ENCODE data around the gene NALCN.

DNA sequence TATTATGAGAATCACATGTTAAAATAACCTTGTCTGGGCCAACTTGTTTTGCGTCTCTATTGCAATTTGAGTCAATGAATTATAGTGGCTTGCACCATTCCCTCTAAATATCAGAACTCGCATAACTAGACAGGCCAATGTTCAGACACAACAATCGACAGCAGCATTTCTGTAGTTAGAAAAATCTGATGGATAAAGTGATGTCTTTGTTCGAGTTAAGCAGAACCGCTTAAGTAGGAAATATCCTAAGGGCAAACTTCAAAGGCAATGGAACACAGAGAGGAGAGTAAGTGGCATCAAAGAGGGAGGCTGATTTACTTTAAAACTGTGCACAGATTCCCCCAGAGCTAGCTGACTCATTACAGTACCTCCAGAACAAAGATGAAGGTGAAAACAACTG lies 333.9 kb downstream of the NALCN start:
- TF ChIP-seq, protein P1, sequence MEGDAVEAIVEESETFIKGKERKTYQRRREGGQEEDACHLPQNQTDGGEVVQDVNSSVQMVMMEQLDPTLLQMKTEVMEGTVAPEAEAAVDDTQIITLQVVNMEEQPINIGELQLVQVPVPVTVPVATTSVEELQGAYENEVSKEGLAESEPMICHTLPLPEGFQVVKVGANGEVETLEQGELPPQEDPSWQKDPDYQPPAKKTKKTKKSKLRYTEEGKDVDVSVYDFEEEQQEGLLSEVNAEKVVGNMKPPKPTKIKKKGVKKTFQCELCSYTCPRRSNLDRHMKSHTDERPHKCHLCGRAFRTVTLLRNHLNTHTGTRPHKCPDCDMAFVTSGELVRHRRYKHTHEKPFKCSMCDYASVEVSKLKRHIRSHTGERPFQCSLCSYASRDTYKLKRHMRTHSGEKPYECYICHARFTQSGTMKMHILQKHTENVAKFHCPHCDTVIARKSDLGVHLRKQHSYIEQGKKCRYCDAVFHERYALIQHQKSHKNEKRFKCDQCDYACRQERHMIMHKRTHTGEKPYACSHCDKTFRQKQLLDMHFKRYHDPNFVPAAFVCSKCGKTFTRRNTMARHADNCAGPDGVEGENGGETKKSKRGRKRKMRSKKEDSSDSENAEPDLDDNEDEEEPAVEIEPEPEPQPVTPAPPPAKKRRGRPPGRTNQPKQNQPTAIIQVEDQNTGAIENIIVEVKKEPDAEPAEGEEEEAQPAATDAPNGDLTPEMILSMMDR (IDR thresholded peaks at IDR 0.05 in 2 of 3, conservative IDR thresholded peaks at IDR 0.05 in 1 of 3; ENCODE audit: control insufficient read depth in 2 of 3, extremely low read depth in 1 of 3, insufficient read depth in 1 of 3, low read depth in 3 of 3, low read length in 3 of 3) = no peak
- no peak for TF ChIP-seq NBN (IDR thresholded peaks at IDR 0.05)
- TF ChIP-seq POLR2A (IDR thresholded peaks at IDR 0.05; ENCODE audit: low read depth, low read length) = no peak
- TF ChIP-seq EGR1 (IDR thresholded peaks at IDR 0.05; ENCODE audit: borderline replicate concordance in 1 of 2, low read depth in 2 of 2, low read length in 2 of 2) = no peak
- TF ChIP-seq HCFC1 (IDR thresholded peaks at IDR 0.05; ENCODE audit: low read length) = no peak
- TF ChIP-seq EZH2 (IDR thresholded peaks at IDR 0.05; ENCODE audit: borderline replicate concordance, control insufficient read depth, low read depth, low read length) = no peak
- TF ChIP-seq, protein P2, sequence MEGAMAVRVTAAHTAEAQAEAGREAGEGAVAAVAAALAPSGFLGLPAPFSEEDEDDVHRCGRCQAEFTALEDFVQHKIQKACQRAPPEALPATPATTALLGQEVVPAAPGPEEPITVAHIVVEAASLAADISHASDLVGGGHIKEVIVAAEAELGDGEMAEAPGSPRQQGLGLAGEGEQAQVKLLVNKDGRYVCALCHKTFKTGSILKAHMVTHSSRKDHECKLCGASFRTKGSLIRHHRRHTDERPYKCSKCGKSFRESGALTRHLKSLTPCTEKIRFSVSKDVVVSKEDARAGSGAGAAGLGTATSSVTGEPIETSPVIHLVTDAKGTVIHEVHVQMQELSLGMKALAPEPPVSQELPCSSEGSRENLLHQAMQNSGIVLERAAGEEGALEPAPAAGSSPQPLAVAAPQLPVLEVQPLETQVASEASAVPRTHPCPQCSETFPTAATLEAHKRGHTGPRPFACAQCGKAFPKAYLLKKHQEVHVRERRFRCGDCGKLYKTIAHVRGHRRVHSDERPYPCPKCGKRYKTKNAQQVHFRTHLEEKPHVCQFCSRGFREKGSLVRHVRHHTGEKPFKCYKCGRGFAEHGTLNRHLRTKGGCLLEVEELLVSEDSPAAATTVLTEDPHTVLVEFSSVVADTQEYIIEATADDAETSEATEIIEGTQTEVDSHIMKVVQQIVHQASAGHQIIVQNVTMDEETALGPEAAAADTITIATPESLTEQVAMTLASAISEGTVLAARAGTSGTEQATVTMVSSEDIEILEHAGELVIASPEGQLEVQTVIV (IDR thresholded peaks at IDR 0.05; ENCODE audit: borderline replicate concordance, partially characterized antibody) = no peak
- TF ChIP-seq MXI1 (IDR thresholded peaks at IDR 0.05; ENCODE audit: low read depth, low read length) = no peak
- TF ChIP-seq, protein P3, sequence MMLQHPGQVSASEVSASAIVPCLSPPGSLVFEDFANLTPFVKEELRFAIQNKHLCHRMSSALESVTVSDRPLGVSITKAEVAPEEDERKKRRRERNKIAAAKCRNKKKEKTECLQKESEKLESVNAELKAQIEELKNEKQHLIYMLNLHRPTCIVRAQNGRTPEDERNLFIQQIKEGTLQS (IDR thresholded peaks at IDR 0.05; ENCODE audit: borderline replicate concordance, extremely low read depth, low read depth, low read length) = no peak
- no peak for TF ChIP-seq ZNF274 (IDR thresholded peaks at IDR 0.05; ENCODE audit: insufficient read depth, insufficient read length)
- no peak for TF ChIP-seq BMI1 (IDR thresholded peaks at IDR 0.05; ENCODE audit: borderline replicate concordance)
- TF ChIP-seq RFX5 (IDR thresholded peaks at IDR 0.05; ENCODE audit: low read depth, low read length) = no peak
- TF ChIP-seq, protein P4, sequence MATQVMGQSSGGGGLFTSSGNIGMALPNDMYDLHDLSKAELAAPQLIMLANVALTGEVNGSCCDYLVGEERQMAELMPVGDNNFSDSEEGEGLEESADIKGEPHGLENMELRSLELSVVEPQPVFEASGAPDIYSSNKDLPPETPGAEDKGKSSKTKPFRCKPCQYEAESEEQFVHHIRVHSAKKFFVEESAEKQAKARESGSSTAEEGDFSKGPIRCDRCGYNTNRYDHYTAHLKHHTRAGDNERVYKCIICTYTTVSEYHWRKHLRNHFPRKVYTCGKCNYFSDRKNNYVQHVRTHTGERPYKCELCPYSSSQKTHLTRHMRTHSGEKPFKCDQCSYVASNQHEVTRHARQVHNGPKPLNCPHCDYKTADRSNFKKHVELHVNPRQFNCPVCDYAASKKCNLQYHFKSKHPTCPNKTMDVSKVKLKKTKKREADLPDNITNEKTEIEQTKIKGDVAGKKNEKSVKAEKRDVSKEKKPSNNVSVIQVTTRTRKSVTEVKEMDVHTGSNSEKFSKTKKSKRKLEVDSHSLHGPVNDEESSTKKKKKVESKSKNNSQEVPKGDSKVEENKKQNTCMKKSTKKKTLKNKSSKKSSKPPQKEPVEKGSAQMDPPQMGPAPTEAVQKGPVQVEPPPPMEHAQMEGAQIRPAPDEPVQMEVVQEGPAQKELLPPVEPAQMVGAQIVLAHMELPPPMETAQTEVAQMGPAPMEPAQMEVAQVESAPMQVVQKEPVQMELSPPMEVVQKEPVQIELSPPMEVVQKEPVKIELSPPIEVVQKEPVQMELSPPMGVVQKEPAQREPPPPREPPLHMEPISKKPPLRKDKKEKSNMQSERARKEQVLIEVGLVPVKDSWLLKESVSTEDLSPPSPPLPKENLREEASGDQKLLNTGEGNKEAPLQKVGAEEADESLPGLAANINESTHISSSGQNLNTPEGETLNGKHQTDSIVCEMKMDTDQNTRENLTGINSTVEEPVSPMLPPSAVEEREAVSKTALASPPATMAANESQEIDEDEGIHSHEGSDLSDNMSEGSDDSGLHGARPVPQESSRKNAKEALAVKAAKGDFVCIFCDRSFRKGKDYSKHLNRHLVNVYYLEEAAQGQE (IDR thresholded peaks at IDR 0.05; ENCODE audit: low read depth, low read length) = no peak
